Stimulated activated CD8-positive, alpha-beta memory T cell treated with anti-CD3 and anti-CD28 coated beads, Interleukin-2, amount 100 ng/mL, for 1 hour (primary cell): ENCODE measurements around the gene GCAT.

ENCODE experiments used
- DNase-seq, 2 donors: peaks; one replicate each; pipeline ENCODE4 v3.0.0-alpha.2; 2020; ENCODE audit warnings: low read depth in 2 of 2

GCAT gene

GRCh38 chr22:37809672-37810333 is 2.1 kb downstream of the GCAT start:
- DNase-seq: no peak

- no peak for DNase-seq
Measured at GRCh38 chr22:37811867-37812266, 4.1 kb downstream of the GCAT start.

GRCh38 chr22:37812869-37813678 is 5.3 kb downstream of the GCAT start:
- DNase-seq: no peak

- DNase-seq: no peak
Measured at GRCh38 chr22:37815593-37815992, 7.9 kb downstream of the GCAT start.

- no peak for DNase-seq
Measured at GRCh38 chr22:37816543-37817180, 8.9 kb downstream of the GCAT start.

- DNase-seq: peak; percentile 64 to 66
Measured at GRCh38 chr22:37817705-37818408, 10.1 kb downstream of the GCAT start.

- DNase-seq: peak; percentile 26 to 43
Measured at GRCh38 chr22:37818409-37819104, 10.8 kb downstream of the GCAT start.

- no peak for DNase-seq
Measured at GRCh38 chr22:37819105-37819433, 11.3 kb downstream of the GCAT start.

GRCh38 chr22:37820350-37820749 is 12.6 kb downstream of the GCAT start:
- DNase-seq: no peak

- DNase-seq: no peak
Measured at GRCh38 chr22:37822079-37822833, 14.5 kb downstream of the GCAT start.

- DNase-seq: no peak
Measured at GRCh38 chr22:37823134-37823985, 15.6 kb downstream of the GCAT start, which contains the start of gene GALR3. GALR3 (plus strand) TSS chr22:37823382; CDS start chr22:37823407, 25 bp downstream.

GRCh38 chr22:37824674-37825641 is 17.2 kb downstream of the GCAT start:
- DNase-seq: no peak

- DNase-seq: no peak
Measured at GRCh38 chr22:37827056-37827455, 19.3 kb downstream of the GCAT start.

GRCh38 chr22:37830093-37830842 is 22.5 kb downstream of the GCAT start:
- DNase-seq: no peak

GRCh38 chr22:37831472-37831871 is 23.7 kb downstream of the GCAT start:
- DNase-seq: no peak

GRCh38 chr22:37832022-37832857 is 24.5 kb downstream of the GCAT start:
- DNase-seq: no peak
